ENCODE measurements around the gene HLF.

DNA sequence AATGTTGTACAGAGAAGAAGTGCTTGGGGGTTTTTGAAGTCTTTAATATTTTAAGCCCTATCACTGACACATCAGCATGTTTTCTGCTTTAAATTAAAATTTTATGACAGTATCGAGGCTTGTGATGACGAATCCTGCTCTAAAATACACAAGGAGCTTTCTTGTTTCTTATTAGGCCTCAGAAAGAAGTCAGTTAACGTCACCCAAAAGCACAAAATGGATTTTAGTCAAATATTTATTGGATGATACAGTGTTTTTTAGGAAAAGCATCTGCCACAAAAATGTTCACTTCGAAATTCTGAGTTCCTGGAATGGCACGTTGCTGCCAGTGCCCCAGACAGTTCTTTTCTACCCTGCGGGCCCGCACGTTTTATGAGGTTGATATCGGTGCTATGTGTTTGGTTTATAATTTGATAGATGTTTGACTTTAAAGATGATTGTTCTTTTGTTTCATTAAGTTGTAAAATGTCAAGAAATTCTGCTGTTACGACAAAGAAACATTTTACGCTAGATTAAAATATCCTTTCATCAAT lies 57.8 kb downstream of the HLF start:
- TF ChIP-seq, protein P1, sequence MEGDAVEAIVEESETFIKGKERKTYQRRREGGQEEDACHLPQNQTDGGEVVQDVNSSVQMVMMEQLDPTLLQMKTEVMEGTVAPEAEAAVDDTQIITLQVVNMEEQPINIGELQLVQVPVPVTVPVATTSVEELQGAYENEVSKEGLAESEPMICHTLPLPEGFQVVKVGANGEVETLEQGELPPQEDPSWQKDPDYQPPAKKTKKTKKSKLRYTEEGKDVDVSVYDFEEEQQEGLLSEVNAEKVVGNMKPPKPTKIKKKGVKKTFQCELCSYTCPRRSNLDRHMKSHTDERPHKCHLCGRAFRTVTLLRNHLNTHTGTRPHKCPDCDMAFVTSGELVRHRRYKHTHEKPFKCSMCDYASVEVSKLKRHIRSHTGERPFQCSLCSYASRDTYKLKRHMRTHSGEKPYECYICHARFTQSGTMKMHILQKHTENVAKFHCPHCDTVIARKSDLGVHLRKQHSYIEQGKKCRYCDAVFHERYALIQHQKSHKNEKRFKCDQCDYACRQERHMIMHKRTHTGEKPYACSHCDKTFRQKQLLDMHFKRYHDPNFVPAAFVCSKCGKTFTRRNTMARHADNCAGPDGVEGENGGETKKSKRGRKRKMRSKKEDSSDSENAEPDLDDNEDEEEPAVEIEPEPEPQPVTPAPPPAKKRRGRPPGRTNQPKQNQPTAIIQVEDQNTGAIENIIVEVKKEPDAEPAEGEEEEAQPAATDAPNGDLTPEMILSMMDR (IDR thresholded peaks at IDR 0.05): no peak
- TF ChIP-seq EZH2 (IDR thresholded peaks at IDR 0.05; ENCODE audit: borderline replicate concordance, insufficient read depth, low read depth, low read length, poor library complexity, severe bottlenecking): no peak
